HUES48 (cell line): ENCODE results near the gene ME3.

ENCODE experiments used
- H3K27ac ChIP-seq: one replicate; pipeline ENCODE4 v1.7.0; 2013; ENCODE audit warnings: low read depth, low read length, inconsistent platforms
- H3K27me3 ChIP-seq: 2 replicates; pipeline ENCODE4 v1.6.1; 2013; ENCODE audit warnings: mild to moderate bottlenecking, low read length; ENCODE audit not compliant: control insufficient read depth, insufficient read depth
- H3K36me3 ChIP-seq: 2 replicates; pipeline ENCODE4 v1.6.1; 2013; ENCODE audit warnings: low read length; ENCODE audit not compliant: control insufficient read depth, insufficient read depth
- H3K4me1 ChIP-seq: 2 replicates; pipeline ENCODE4 v1.6.1; 2013; ENCODE audit warnings: mild to moderate bottlenecking, low read length; ENCODE audit not compliant: control insufficient read depth, insufficient read depth
- H3K4me3 ChIP-seq: 2 replicates; pipeline ENCODE4 v1.5.1; 2013; ENCODE audit warnings: mild to moderate bottlenecking, low read depth, low read length
- H3K9ac ChIP-seq: 2 replicates; pipeline ENCODE4 v1.6.1; 2013; ENCODE audit warnings: mild to moderate bottlenecking, low read depth, low read length, moderate library complexity
- H3K9me3 ChIP-seq: 2 replicates; pipeline ENCODE4 v1.6.1; 2013; ENCODE audit warnings: low read length; ENCODE audit not compliant: control insufficient read depth, insufficient read depth

ME3 gene

GRCh38 chr11:86692746-86693145, 20.3 kb upstream of the ME3 start:
- H3K9ac ChIP-seq: no peak overlapping the region
- no peaks in the 10 kb centered on the region for H3K9me3 ChIP-seq
- H3K36me3 ChIP-seq: no peaks in the 10 kb centered on the region
- no peak overlapping the region for H3K27ac ChIP-seq
- H3K4me1 ChIP-seq: no peaks in the 10 kb centered on the region
- no peaks in the 10 kb centered on the region for H3K27me3 ChIP-seq
- H3K4me3 ChIP-seq: no peak overlapping the region

GRCh38 chr11:86692317-86692716, 19.9 kb upstream of the ME3 start:
- no peaks in the 10 kb centered on the region for H3K36me3 ChIP-seq
- H3K9ac ChIP-seq: no peak overlapping the region
- H3K4me3 ChIP-seq: no peak overlapping the region
- no peak overlapping the region for H3K27ac ChIP-seq
- no peaks in the 10 kb centered on the region for H3K27me3 ChIP-seq
- no peaks in the 10 kb centered on the region for H3K9me3 ChIP-seq
- H3K4me1 ChIP-seq: no peaks in the 10 kb centered on the region

- H3K36me3 ChIP-seq: no peaks in the 10 kb centered on the region
- H3K9ac ChIP-seq: no peak overlapping the region
- no peaks in the 10 kb centered on the region for H3K9me3 ChIP-seq
- H3K27ac ChIP-seq: no peak overlapping the region
- H3K4me3 ChIP-seq: no peak overlapping the region
- no peaks in the 10 kb centered on the region for H3K4me1 ChIP-seq
- no peaks in the 10 kb centered on the region for H3K27me3 ChIP-seq
Observed at GRCh38 chr11:86688398-86689179, 16.2 kb upstream of the ME3 start.

GRCh38 chr11:86687185-86687778, 14.9 kb upstream of the ME3 start:
- no peak overlapping the region for H3K9ac ChIP-seq
- no peaks in the 10 kb centered on the region for H3K4me1 ChIP-seq
- H3K36me3 ChIP-seq: no peaks in the 10 kb centered on the region
- H3K27me3 ChIP-seq: no peaks in the 10 kb centered on the region
- no peaks in the 10 kb centered on the region for H3K9me3 ChIP-seq
- no peak overlapping the region for H3K27ac ChIP-seq
- H3K4me3 ChIP-seq: no peak overlapping the region

GRCh38 chr11:86686531-86686930, 14.1 kb upstream of the ME3 start:
- Histone ChIP-seq H3K4me1 (no peaks in the 10 kb centered on the region), H3K27me3 (no peaks in the 10 kb centered on the region), H3K9ac (no peak overlapping the region), H3K36me3 (no peaks in the 10 kb centered on the region), H3K9me3 (no peaks in the 10 kb centered on the region), H3K4me3 (no peak overlapping the region), H3K27ac (no peak overlapping the region)

GRCh38 chr11:86681483-86681756, 9.0 kb upstream of the ME3 start:
- no peaks in the 10 kb centered on the region for H3K9me3 ChIP-seq
- peaks cover 23% of the 10 kb centered on the region for H3K4me1 ChIP-seq
- no peak overlapping the region for H3K27ac ChIP-seq
- no peaks in the 10 kb centered on the region for H3K36me3 ChIP-seq
- no peak overlapping the region for H3K4me3 ChIP-seq
- no peak overlapping the region for H3K9ac ChIP-seq
- no peaks in the 10 kb centered on the region for H3K27me3 ChIP-seq

GRCh38 chr11:86680716-86681482, 8.5 kb upstream of the ME3 start:
- H3K27ac ChIP-seq: no peak overlapping the region
- no peaks in the 10 kb centered on the region for H3K27me3 ChIP-seq

GRCh38 chr11:86678823-86679222, 6.4 kb upstream of the ME3 start:
- Histone ChIP-seq H3K4me1 (peaks cover 23% of the 10 kb centered on the region), H3K36me3 (no peaks in the 10 kb centered on the region), H3K4me3 (no peak overlapping the region), H3K9ac (no peak overlapping the region), H3K9me3 (no peaks in the 10 kb centered on the region), H3K27me3 (peaks cover 2% of the 10 kb centered on the region; the same call in 1 of the 2 replicates), H3K27ac (peak overlapping the region; percentile 83)

More at GRCh38 chr11:86680716-86681482, 8.5 kb upstream of the ME3 start:
- no peaks in the 10 kb centered on the region for H3K9me3 ChIP-seq
- no peak overlapping the region for H3K4me3 ChIP-seq
- H3K36me3 ChIP-seq: no peaks in the 10 kb centered on the region
- no peak overlapping the region for H3K9ac ChIP-seq
- H3K4me1 ChIP-seq: peaks cover 23% of the 10 kb centered on the region

- Histone ChIP-seq H3K9ac (no peak overlapping the region), H3K9me3 (no peaks in the 10 kb centered on the region), H3K4me1 (peaks cover 23% of the 10 kb centered on the region), H3K4me3 (no peak overlapping the region), H3K36me3 (no peaks in the 10 kb centered on the region), H3K27me3 (peaks cover 7% of the 10 kb centered on the region), H3K27ac (peak overlapping the region; percentile 83)
Observed at GRCh38 chr11:86678296-86678695, 5.9 kb upstream of the ME3 start.

GRCh38 chr11:86676533-86677154, 4.2 kb upstream of the ME3 start:
- Histone ChIP-seq H3K36me3 (no peaks in the 10 kb centered on the region), H3K4me1 (peaks cover 23% of the 10 kb centered on the region), H3K27ac (no peak overlapping the region), H3K9ac (no peak overlapping the region), H3K9me3 (no peaks in the 10 kb centered on the region), H3K4me3 (no peak overlapping the region), H3K27me3 (peaks cover 24% of the 10 kb centered on the region)

GRCh38 chr11:86676010-86676409, 3.6 kb upstream of the ME3 start:
- Histone ChIP-seq H3K9ac (no peak overlapping the region), H3K4me1 (peaks cover 23% of the 10 kb centered on the region), H3K27me3 (peaks cover 30% of the 10 kb centered on the region), H3K27ac (no peak overlapping the region), H3K9me3 (no peaks in the 10 kb centered on the region), H3K4me3 (no peak overlapping the region), H3K36me3 (no peaks in the 10 kb centered on the region)
